DND-41 (cell line): ENCODE measurements around the gene HMG20B.

Experiments
- CTCF ChIP-seq: IDR thresholded peaks from 2 replicates; pipeline ENCODE4 v1.5.1; 2012; ENCODE audit warnings: borderline replicate concordance, low read length, moderate library complexity, mild to moderate bottlenecking; ENCODE audit not compliant: poor library complexity, severe bottlenecking; ENCODE audit errors: extremely low read depth
- EZH2 ChIP-seq: IDR thresholded peaks from 3 replicates; pipeline ENCODE4 v1.6.1; 2012; ENCODE audit warnings: borderline replicate concordance, low read depth, mild to moderate bottlenecking, moderate library complexity, low read length, inconsistent platforms; ENCODE audit not compliant: severe bottlenecking

GRCh38 chr19:3532154-3532786 is 40.5 kb upstream of the HMG20B start:
- TF ChIP-seq CTCF (no peak), EZH2 (no peak)
